ENCODE results near the gene MFSD1.
"Not testable (repeated sequence)": the region's sequence is repeated elsewhere in the genome, so short reads cannot be mapped to it uniquely, and the experiment has no call there.

The MFSD1 gene

DNA sequence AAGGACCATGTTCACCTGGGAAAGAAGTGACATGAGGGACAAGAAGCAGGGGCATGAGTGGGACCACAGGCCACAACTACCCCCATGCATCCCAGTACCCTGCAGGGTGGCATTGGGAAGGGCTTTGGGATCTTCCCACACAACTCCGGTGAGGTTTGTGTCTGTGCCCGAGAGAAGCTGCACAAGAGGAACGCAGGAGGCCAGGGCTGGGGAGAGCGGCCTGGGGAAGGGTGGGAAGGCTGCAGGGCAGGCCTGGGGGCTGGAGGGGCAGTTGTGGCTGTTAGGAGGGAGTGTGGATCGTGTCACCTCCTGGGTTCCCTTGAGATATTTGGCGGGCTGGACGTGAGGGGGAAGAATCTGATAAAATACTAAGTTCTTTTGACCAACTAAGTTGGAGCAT, 25.3 kb upstream of the MFSD1 start:
- no peak for DNase-seq

DNA sequence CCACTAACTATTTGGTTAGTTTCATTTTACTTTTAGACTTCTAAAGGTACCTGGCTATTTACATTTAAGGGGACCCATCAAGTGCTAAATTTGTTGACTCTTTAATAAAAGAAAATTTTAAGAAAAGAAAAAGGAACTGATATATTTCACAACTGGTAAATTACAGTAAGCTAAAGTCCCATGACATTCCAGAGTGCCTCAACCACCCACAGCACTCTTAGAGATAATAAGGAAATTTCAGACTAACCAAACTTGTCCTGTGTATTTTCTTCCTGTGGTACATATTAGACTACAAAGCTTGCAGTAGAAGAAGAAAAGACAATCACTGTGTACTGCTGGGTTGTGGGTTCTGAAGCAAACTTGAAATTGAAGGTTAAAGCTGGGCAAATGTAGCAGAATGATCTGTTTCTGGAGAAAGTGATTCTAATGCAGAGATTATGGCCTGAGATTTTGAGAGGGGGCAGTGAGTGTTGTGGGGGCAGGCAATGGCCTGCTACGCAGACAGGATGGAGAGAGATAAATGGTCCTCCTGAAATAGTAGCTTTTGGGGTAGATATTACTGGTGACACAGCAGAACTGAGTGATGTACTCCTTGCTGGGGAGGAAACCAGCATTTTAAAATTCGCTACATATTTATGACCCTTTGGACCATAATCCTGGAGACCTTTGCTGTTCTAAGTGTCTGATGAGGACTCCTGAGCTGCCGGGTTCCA, 24.5 kb upstream of the MFSD1 start:
- DNase-seq: peak; percentile 18

DNA sequence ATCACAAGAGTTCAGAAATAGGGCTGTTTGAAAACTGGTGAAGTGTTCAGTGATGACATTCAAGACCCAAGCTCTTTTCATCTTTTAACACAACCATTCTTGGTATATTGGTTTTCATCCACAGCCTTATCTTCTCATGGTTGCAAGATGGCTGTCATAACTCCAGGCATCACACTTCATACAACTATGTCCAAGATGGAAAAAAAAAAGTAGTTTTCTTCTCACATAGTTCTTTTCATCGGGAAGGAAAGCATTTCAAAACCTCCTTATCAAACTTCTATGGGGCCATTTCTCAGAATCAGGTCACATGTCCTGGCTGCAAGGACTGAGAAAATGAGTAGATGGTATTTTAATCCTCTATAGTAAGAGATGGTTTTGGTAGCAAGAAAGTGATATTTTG, 21.1 kb upstream of the MFSD1 start:
- DNase-seq: no peak

DNA sequence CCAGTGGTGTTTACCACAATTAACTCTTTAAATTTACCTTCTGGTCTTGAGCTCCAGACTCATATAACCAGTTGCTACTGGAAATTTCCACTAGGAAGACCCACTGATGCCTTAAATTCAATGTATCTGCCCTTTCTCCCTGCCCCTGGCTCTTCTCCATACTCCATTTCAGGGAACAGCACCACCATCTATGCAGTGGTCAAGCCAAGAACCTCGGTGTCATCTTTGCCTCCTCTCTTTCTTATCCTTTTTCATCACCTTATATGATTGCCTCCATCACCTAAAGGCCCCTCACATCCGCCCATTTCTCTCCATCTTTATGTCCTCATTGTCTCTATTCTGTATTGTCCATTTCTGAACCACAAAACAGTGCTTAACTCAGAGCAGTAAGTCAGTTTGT, 20.7 kb upstream of the MFSD1 start:
- DNase-seq: no peak

DNA sequence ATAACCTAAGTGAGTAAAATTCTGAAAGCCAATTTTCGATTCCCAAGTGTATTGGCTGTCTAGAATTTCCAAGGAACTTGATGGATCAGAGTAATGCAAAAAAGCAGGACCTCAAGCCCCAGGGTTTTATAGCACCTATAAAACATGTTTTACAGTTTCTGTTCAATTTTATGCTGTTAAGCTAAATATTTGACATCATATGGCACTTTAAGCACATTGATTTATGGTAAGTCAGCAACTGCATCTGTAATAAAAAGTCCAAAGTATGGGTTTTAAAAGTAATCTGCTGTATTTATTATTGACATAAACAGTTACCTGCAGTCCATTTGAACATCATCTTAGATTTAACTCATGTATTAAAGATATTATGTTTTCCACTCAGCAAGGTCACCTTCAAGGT, 20.0 kb upstream of the MFSD1 start:
- no peak for DNase-seq

DNA sequence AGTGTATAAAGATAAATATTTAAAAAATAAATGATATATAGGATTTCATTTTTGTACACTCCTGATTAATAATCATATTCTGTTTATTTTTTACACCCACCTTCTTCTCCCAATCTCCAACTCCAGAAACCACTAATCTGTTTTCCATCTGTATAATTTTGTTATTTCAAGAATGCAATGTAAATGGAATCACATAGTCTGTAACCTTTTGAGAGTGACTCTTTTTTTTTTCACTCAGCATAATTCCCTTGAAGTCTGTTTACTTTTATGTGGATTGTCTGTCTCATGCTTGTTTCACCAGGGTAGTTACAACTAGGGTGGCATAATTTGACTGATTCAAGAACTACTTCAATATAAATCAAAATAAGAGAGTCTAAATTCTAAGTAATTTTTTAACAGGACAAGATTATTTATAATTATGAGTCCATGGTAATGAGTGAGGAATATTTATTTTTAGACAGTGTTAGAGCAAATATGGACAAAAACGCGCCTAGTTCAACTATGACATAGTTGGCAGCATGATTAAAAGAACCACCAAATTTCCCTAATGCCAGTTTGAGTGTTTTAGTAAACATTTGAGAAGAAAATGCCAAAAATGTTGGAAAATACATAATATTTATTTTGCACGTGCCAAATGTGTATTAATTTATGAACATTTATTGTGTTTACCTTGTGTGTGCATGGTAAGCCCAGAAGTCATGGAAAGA, 19.4 kb upstream of the MFSD1 start:
- DNase-seq: no peak

DNA sequence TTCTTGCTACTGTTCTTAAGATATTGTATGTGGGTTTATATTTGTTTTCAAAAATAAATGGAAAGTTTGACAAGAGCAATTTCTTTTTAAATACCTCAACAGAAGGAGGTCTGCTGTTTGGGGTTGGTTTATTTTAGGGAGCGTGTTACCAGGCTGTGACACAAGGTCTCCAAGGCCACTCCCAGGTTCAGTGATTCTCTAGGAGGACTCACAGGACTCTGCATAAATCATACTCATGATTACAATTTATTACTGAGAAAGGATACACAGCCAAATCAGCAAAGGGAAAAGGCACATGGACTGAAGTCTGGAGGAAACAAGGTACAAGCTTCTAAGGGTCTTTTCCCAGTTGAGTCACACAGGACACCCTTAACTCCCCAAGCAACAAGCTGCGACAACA, 18.8 kb upstream of the MFSD1 start:
- no peak for DNase-seq

DNA sequence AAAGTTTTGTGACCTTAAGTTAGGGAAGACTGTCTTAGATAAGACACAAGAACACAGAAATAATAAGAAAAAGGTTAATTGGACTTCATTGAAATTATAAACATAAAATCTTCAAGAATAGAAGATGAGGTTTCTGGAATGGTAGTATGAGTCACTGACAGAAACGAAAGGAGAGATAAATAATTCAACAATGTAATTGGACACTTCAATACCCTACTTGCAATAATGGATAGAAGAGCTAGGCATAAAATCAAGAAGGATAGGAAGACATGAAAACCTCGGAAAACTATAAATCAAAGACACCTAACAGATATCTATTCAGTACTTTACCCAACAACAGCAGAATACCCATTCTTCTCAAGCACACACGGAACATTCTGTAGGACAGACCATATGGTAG, 15.9 kb upstream of the MFSD1 start:
- no peak for DNase-seq

DNA sequence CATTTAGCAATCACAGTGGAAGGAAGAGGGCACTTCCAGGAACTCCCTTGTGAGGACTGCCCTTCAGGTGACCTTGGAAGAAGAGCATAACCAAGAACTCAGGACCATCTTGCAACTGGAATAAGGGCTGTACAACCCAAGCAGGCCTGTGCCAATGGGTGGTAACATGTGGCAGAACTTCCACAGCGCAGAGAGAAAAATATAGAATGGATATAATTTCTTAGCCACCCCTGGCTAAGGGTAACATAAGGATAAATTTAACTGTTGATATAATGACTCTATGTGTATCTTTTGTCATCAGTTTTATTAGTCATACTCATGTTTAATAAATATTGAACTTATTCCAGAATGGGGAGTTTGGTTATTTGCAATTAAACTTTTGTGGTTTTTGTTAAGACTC, 13.4 kb upstream of the MFSD1 start:
- no peak for DNase-seq

DNA sequence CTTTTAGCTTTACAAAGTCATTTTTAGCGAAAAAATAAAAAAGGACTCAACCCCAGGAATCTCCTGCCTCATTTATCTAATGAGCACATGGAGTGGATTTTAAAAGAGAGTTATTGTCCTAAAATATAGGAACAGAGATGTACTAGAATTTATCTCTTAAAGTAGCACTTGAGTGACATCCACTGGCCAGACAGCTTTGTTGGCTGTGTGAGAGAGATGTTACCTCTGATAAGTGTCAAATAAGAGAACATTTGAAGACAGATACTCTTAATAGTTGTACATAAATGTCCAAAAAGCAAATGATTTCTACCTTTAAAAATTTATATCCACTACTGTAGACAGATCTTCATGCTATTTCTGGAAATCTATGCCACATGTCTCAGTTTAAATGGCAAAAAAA, 12.3 kb upstream of the MFSD1 start:
- peak; percentile 38 for DNase-seq

DNA sequence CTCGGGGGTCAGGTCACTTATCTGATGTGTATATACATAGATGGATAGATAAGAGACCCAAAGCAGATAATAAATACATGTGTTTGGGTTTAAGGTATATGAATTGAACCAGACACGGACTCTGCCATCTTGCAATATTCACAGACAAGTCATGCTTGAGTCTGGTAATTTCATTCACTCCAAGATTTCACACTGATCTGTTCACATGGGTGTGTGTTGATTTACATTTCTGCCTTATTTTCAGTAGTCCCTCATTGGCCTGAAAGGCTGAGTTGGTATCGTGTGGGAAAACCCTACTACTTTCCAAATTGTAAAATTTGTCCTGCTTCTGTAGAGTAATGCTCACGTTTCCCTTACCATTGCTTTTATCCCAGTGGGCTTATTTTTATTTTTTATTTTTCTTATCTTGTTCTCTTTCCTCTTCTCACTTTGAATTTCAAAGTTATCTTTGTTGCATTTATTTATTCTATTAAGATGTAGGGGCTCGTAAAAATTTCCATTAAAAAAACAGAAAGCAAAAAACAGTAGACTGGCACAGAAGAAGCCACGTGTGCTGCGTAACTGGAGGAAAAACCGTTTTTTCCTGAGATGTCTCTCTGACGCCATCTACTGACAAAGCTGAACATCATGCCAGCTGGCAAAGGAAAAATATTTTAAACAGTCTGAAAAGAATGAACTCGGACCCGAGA, 10.8 kb upstream of the MFSD1 start:
- DNase-seq: peak; percentile 73

DNA sequence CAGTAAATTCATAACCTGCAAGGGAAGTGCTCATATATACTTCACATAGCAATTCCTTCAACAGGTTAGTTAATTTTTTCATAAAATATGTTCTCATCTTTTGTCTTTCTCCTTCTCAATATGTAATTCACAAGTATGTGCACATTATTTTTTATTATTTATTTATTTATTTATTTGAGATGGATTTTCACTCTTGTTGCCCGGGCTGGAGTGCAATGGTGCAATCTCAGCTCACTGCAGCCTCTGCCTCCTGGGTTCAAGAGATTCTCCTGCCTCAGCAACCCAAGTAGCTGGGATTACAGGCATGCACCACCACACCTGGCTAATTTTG, 10.3 kb upstream of the MFSD1 start:
- DNase-seq: not testable (repeated sequence)

DNA sequence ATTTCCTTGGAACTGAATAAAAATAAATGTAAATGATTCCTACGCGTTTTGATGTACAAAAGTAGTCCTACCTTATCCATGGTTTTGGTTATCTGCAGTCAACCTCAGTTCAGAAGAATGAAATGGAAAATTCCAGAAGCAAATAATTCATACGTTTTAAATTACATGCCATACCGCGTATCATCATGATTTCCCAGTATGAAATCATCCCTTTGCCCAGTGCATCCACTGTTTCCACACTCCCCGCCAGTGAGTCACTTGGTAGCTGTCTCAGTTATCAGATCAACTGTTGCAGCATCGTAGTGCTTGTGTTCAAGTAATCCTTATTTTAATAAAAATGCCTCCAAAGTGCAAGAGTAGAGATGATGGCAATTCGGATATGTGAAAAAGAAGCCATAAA, 9.1 kb upstream of the MFSD1 start:
- DNase-seq: no peak

DNA sequence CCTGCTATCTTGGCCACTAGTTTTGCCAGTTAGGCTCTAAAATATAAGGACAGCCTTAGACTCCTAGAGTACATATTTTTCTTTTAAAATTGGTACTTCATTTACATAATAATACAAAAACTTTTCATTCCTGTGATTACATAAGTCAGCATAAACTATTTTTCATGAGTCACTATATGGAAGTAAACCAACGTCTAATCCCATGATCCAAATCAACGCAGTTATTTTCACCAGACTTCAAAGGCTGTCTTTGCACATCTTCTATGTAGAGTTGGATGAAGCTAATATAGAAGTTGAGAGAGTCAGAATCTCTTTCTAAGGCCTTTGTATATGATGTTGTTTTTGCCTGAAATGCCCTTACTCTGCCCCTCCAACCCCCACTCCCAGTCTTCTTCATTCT, 7.6 kb upstream of the MFSD1 start:
- no peak for DNase-seq

DNA sequence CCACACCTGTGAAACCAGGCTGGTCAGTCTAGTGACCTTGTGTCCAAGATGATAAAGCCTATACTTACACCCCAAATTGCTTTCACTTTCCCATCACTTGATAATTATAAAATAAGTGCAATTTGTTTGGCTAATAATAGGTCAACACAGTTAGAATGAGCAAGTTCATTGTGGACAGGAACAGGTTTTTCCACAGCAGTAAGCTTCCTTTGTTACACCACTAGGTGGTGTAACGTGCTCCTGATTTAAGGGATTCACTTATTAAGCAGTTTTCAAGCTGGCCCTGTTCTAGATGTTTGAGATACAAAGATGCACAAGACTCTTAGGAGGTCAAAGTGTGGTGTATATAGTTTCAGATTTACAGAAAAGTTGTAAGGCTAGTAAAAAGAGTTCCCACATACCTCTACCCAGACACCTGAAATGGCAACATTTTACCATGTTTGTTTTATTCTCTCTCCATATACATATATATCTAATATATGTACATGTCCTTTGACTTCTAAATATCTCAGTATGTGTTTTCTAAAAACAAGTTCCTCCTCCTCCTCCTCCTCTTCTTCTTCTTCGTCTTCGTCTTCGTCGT, 6.8 kb upstream of the MFSD1 start:
- peak; percentile 61 for DNase-seq

DNA sequence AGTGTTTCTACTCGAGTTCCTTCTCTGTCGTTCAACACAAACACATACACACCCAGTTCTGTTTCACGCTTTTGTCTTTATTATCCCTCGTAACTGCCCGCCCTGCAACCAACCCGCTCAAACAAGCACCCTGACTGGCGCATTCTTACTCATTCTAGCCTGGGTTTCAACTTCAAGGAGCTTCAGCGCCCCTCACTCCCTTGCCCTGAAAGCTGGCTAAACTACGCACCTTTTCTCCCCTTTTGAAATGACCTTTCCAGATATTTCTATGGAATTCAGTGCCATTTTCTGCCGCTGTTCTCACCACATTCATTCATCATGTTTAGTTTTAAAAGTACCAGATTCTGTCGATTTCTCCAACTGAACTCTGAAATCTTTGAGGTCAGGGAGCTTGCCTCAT, 653 bp upstream of the MFSD1 start:
- no peak for DNase-seq

DNA sequence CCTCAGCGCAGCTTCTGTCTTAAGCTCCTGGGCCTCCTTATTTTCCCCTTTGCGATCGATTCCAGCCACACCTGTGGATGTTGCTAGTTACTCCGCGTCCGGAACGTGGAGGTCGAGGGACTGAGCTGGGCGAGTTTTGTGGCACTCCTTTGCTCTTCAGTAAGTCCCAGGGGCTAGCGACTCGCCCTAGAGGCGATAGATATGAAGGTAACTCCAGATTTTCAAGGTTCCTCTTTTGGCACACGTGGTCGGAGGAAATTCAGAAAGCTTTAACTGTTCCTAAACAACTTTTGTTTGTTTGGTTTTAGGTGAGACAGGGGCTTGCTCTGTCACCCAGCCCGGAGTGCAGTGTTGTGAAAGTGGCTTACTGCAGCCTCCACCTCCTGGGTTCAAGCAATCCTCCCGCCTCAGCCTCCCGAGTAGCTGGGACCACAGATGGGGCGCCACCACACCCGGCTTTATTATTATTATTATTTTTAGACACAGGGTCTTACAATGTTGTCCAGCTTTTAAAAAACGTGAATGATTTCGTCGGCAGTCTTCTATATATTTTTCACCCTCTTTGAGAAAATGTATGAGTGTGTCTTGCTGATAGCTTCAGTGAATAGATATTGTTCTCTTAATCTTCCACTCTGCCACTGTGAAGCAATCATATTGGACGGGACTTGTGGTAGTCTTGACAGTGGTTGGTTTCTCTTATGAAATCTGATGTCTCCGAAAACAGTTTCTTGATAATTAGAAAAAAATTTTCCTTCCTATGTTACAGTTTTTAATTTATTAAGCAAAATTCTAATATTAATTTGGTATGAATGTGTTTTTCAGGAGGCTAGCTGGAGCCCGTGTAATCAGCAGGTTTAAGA, 785 bp downstream of the MFSD1 start:
- DNase-seq: peak; percentile 63

DNA sequence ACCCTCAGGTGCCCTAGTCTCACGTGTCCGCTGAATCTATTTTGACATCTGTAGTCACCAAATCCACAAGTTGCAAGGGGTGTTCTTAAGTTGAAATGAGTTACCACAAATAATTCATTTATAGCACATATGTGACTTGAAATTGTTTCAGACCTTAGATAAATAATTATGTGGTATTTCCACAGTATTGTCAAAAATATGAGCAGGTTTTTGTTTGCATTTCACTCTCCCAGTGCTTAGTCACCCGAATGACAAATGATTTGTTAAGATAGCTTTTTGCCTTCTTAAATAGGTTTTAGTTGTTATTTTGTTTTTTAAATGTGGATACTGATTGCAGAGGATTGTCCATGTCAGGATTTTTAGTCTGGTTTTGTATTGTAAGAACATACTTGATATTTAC, 2.6 kb downstream of the MFSD1 start:
- no peak for DNase-seq

DNA sequence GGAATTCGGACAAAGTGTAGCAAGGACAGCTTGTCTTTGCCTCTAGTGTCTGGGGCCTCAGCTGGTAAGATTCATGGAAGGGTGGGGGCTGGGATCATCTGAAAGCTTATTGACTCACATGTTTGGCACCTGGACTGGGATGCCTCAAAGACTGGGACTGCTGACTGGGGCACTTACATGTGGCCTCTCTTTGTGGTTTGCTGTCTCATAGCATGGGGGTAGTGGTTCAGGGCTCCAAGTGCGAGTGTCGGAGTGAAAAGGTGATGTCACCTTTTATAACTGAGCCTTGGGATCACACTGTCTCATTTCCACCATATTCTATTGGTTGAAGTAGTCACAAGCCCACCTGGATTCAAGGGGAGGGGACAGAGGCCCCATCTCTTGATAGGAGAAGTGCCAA, 6.8 kb downstream of the MFSD1 start:
- peak; percentile 79 for DNase-seq

DNA sequence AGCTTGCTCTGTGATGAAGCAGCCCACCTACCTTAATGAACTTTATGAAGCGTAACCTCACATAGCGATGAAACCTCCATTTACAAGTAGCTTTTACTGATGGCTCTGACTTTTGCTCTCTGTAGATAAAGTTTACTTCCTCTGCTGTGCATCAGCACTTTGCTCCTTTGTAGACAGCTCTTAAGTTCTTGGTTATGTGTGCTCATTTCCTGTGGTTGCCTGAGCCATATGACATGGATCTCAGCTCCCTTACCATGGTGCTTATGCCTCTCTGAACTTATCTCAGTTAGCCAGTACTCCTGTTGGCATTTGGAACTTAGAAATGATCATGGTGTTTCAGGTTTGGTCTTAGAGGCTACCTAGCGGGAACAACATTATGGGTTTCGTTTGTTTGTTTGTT, 7.8 kb downstream of the MFSD1 start:
- peak; percentile 88 for DNase-seq

DNA sequence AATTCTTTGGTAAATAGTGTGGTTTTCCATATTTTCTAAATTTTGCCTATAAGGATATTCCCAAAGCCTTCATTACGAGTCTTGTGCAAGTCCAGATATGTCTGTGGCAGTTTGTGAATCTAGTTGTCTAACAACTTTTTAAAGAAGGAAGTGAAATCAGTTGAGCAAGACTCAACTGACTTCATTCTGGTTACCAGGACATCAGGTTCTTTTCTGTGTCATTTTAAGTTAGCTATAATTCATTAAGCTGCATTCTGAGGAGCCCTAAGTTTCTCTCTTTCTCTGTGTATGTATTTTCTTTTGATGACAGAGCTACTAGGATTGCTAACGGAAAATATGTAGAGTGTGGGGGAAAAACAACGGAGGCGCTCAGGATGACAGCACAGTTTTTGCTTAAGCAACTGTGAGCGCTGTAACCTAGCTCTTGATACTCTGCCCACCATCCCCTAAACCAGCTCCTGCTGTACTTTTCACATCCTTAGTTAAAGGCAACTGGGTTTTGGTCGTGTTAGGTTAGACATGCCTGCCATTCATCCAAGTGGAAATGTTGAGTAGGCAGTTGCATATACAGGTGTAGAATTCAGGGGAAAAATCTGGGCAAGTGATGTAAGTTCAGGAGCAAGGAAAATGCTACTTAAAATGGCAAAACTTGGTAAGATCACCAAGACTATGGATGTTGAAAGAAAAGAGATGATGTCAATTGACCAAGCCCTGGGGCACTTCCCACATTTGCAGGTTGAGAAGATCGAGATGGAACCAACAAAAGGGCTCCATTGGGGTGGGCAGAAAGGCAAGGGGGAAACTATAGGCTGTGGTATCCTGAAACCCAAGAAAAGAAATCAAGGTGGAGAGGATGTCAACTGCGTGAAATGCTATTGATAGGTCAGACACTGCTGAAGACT, 9.2 kb downstream of the MFSD1 start:
- DNase-seq: peak; percentile 95

DNA sequence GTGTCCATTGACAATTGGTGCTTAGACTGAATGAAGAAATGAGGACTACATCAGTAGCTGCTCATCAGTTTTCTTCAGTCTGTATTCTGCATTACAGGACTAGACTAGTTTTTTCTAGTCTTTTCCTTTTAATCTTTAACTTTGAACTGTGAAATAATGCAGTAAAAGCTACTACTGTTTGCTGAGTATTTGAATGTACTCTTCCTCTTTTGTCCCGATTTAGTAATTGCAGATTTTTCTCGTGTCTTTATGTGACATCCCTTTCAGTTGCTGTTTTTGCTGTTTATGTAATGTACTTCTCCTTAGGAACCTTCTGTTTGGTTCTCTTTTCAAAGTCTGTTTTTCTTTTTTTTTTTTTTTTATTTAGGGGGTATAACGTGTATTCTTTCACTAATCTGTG, 17.4 kb downstream of the MFSD1 start:
- DNase-seq: peak; percentile 50

All from MV-4-11 (cell line).